HG03354 (cell line): ENCODE data around the gene MS4A2.

Source experiments
- ATAC-seq: cut with Tn5 transposase; IDR thresholded peaks from one replicate; pipeline ENCODE4 v1.9.1; 2021; ENCODE audit warnings: mild to moderate bottlenecking; ENCODE audit not compliant: unreplicated experiment, poor library complexity, severe bottlenecking

MS4A2 gene

DNA sequence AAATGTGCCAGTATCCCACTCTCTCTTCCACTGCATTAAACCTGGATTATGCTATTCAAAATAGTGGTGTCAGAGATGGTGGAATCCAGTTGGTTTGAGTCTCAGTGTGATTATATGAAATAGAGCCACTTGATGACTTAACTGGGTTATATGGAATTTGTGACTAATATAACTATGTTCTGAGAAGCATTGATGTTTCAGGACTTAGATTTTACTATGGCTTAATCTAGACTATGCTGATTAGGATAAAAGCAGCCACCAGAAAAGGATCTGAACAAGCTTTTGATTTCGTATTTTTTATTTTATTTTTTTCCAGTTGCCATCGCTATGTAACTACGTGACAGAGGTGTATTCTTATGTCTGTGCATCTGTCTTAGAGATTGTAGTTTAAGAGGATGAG lies 55.3 kb downstream of the MS4A2 start:
- no peak for ATAC-seq

DNA sequence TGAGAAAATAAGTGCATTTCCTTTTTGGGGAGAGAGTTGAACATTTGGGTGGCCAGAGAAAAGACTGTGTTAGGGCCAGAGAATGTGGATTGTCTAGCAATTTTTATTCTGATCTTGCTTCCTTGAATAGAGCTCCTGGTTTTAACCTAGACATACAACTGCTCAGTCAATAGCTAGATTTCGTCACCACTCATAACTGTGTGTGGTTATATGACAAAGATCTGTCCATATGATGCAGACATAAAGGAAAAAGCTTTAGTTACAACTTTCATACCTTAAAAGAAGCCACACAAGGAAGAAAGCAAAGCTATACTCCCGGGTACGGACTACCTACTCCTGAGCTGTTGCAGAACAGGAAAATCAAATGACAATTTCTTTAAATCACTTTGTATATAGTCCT lies 57.2 kb downstream of the MS4A2 start:
- no peak for ATAC-seq
